Lower leg skin (tissue), 3 donors: Measurements from ENCODE around the gene ST3GAL4.

Experiments used
- POLR2A ChIP-seq, 2 donors: fragments of 450-650 bp; IDR thresholded peaks; one replicate each; pipeline ENCODE4 v1.6.1; 2016 to 2017; ENCODE audit warnings: antibody characterized with exemption in 2 of 2, mild to moderate bottlenecking in 1 of 2, moderate library complexity in 1 of 2
- TF ChIP-seq, protein P1 (sequence below), 3 donors: fragments of 450-650 bp; IDR thresholded peaks; one replicate each; pipeline ENCODE4 v1.5.1; 2016; ENCODE audit warnings: antibody characterized with exemption in 3 of 3, mild to moderate bottlenecking in 3 of 3, moderate library complexity in 2 of 3

DNA sequence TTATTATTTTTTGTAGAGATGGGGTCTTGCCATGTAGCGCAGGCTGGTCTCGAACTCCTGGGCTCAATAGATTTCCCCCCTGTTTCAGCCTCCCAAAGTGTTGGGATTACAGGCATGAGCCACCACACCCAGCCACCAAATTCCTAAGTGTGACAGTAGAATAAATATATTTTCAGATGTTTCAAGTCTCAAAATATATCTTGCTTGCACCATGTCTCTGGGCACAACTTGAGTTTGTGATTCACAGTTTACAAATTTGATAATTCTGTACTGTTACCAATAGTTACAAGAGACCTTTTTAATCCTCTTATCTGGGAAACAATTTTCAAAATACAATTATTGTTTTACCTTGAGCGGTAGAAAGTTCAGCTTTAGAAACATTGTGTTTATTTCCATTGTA is 32.5 kb upstream of the ST3GAL4 start:
- TF ChIP-seq, protein P1, sequence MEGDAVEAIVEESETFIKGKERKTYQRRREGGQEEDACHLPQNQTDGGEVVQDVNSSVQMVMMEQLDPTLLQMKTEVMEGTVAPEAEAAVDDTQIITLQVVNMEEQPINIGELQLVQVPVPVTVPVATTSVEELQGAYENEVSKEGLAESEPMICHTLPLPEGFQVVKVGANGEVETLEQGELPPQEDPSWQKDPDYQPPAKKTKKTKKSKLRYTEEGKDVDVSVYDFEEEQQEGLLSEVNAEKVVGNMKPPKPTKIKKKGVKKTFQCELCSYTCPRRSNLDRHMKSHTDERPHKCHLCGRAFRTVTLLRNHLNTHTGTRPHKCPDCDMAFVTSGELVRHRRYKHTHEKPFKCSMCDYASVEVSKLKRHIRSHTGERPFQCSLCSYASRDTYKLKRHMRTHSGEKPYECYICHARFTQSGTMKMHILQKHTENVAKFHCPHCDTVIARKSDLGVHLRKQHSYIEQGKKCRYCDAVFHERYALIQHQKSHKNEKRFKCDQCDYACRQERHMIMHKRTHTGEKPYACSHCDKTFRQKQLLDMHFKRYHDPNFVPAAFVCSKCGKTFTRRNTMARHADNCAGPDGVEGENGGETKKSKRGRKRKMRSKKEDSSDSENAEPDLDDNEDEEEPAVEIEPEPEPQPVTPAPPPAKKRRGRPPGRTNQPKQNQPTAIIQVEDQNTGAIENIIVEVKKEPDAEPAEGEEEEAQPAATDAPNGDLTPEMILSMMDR (IDR thresholded peaks at IDR 0.05), result no peak
- no peak for TF ChIP-seq POLR2A (IDR thresholded peaks at IDR 0.05)
